Urinary bladder (tissue), 4 donors: ENCODE measurements around the gene ANKFN1. TPM values are rescaled to one million over a fixed set of nuclear protein-coding genes. Genes with fewer than 3 reads are reported as not detected.

Source experiments
- DNase-seq: peaks from one replicate; pipeline ENCODE4 v3.0.0-alpha.2; 2015; ENCODE audit errors: extremely low spot score
- H3K27ac ChIP-seq: one replicate; pipeline ENCODE4 v1.5.1; 2013; ENCODE audit warnings: low read depth, mild to moderate bottlenecking, moderate library complexity
- H3K36me3 ChIP-seq: one replicate; pipeline ENCODE4 v1.6.1; 2013; ENCODE audit warnings: mild to moderate bottlenecking, moderate library complexity; ENCODE audit not compliant: insufficient read depth
- H3K4me1 ChIP-seq: one replicate; pipeline ENCODE4 v1.6.1; 2013; ENCODE audit warnings: mild to moderate bottlenecking, moderate library complexity; ENCODE audit not compliant: insufficient read depth
- H3K4me3 ChIP-seq: one replicate; pipeline ENCODE4 v1.5.1; 2013; ENCODE audit warnings: low read depth, low read length
- WGBS: extraction: QIAGEN DNeasy Blood & Tissue Kit; methylation state at CpG from one replicate; pipeline ENCODE4 v1.1.7; 2013; 5-methylcytosine and 5-hydroxymethylcytosine counted together
- polyA plus RNA-seq: library from polyadenylated mRNA; stranded (reverse); fragments of 200-250 nt; gene quantifications from one replicate; pipeline ENCODE4 v1.2.3, GENCODE V29; 2013
- total RNA-seq: library from RNA; depleted of rRNA; stranded (reverse); fragments of >200 nt; gene quantifications from one replicate; pipeline ENCODE4 v1.2.3, GENCODE V29; 2014
- donor health status: healthy with polysubstance abuse.
- donor health status: healthy.

ANKFN1 gene
- total and polyA plus RNA-seq, 2 donors = 1.1 to 8.0 TPM

- no peak overlapping the region for H3K27ac ChIP-seq
- no peak for DNase-seq
- H3K36me3 ChIP-seq = no peaks in the 10 kb centered on the region
- H3K4me1 ChIP-seq = no peaks in the 10 kb centered on the region
- H3K4me3 ChIP-seq = no peak overlapping the region
- WGBS = 73% methylated on average over 4 of the region's 4 CpGs
These were observed 5.9 kb downstream of the ANKFN1 start for GRCh38 chr17:56158915-56159825.

GRCh38 chr17:56159826-56160380, 6.6 kb downstream of the ANKFN1 start:
- WGBS = 73% methylated on average over 1 of the region's 1 CpG
- H3K27ac ChIP-seq = no peak overlapping the region

DNA sequence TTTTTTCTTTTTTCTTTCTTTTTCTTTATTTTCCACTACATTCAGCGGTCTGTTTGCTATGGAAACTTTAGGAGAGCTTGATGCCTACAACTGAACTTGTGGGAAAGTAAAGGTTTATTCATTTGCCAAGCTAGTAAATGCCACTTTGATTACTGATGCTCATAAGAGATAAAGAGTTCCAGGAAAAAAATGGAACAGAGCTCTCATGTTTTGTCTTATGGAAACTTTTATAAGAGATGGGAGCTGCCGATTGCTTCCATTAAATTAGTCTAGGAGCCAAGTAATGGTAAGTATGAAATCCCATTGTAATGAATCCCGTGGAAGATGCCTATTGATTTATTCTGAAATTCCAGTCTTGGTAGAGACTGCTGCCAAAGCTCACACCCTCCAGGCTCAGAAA, 7.1 kb downstream of the ANKFN1 start:
- Histone ChIP-seq H3K36me3 (no peaks in the 10 kb centered on the region), H3K4me1 (no peaks in the 10 kb centered on the region), H3K4me3 (no peak overlapping the region), H3K27ac (no peak overlapping the region)
- WGBS = 38% methylated on average over 3 of the region's 3 CpGs
- DNase-seq = no peak

More at GRCh38 chr17:56159826-56160380, 6.6 kb downstream of the ANKFN1 start:
- no peak for DNase-seq
- Histone ChIP-seq H3K36me3 (no peaks in the 10 kb centered on the region), H3K4me1 (no peaks in the 10 kb centered on the region), H3K4me3 (no peak overlapping the region)

- Histone ChIP-seq H3K36me3 (no peaks in the 10 kb centered on the region), H3K4me3 (no peak overlapping the region), H3K4me1 (no peaks in the 10 kb centered on the region), H3K27ac (no peak overlapping the region)
- WGBS = 90% methylated on average over 8 of the region's 8 CpGs
- DNase-seq = no peak
These were observed 11.9 kb downstream of the ANKFN1 start for GRCh38 chr17:56165072-56165641.

DNA sequence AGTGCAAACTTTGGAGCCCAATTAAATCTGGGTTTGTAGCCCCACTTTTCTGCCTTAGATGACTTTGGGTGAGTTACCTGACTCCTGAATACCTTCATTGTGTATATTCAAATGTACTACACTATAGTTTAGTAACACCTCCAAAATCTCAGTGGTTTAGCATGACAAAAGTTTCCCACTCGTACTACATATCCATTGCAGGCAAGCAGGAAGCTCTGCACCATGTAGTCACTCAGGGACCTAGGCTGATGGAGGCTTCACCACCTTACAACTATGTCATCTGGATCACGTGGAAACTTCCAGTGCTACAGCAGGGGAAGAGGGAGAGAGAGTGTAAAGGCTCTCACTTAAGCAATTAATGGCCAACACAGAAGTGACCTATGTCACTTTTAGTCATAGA, 14.2 kb downstream of the ANKFN1 start:
- no peaks in the 10 kb centered on the region for H3K36me3 ChIP-seq
- 81% methylated on average over 2 of the region's 2 CpGs for WGBS
- no peak for DNase-seq
- H3K4me3 ChIP-seq = no peak overlapping the region
- H3K27ac ChIP-seq = no peak overlapping the region
- no peaks in the 10 kb centered on the region for H3K4me1 ChIP-seq

- no peak overlapping the region for H3K4me3 ChIP-seq
- 93% methylated on average over 3 of the region's 3 CpGs for WGBS
- no peaks in the 10 kb centered on the region for H3K36me3 ChIP-seq
- no peak for DNase-seq
- no peaks in the 10 kb centered on the region for H3K4me1 ChIP-seq
- H3K27ac ChIP-seq = no peak overlapping the region
These were observed 16.3 kb downstream of the ANKFN1 start for GRCh38 chr17:56169621-56170020.

DNA sequence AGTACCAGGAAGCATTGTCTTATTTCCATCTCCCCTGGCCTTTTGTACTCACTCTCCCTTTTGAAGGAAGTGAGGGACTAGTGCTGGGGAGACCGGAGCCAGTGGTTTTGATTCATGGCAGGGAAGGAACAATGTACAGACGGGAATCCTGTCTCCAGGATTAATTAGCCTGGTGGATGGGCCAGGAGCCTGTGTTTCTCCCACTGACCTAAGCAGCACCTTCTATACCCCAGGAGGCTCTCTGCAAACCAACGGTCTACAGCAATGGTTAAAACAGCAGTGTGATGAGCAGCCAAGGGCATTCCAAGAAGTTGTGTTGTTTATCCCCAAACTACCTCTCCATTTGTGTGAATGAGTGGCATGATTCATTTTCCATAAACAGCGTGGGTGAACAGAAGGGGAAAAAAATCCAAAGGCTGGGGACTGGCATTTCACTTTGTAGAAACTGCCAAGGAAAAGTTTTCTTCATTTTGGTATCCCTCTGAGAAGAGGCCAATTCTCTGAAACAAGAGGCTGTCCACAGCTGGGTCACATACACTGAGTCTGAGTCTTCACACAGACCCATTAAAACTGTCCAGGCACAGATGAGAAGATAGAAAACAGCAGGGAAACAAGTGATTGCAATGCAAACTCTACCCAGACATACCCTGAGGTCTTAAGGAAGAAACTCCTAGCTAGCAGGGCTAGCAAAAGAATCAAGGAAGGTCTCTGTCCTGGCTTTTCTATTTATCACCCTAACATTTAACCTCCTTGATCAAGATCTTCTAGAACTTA, 18.1 kb downstream of the ANKFN1 start:
- WGBS = 59% methylated on average over 4 of the region's 4 CpGs
- no peak for DNase-seq
- H3K36me3 ChIP-seq = no peaks in the 10 kb centered on the region
- peak overlapping the region; percentile 1 for H3K27ac ChIP-seq
- H3K4me3 ChIP-seq = no peak overlapping the region
- no peaks in the 10 kb centered on the region for H3K4me1 ChIP-seq

DNA sequence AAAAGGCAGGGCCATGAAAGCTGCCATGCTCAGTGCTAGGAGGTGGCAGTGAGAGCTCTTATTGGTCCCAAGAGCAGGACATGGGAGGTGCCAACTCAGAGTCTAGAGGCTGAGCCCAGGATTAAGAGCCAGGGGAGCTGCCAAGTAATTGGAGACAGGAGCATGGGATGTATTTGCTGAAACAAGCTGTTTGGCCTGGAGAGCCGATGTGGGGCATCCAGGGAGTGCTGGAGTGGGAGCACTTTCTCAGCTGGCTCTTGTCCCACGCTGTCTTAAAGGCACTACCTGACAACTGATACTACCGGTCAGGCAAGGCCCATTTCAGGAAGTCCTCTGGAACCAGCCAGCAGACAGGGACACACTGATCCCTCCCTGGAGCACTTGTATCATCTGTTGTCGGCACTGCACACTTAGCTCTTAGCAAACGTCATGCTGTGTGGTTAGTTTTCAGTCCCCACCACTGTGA, 19.3 kb downstream of the ANKFN1 start:
- DNase-seq = no peak
- H3K4me3 ChIP-seq = no peak overlapping the region
- H3K36me3 ChIP-seq = no peaks in the 10 kb centered on the region
- no peak overlapping the region for H3K27ac ChIP-seq
- no peaks in the 10 kb centered on the region for H3K4me1 ChIP-seq
- WGBS = 26% methylated on average over 5 of the region's 5 CpGs

GRCh38 chr17:56173026-56173425, 19.8 kb downstream of the ANKFN1 start:
- Histone ChIP-seq H3K4me3 (no peak overlapping the region), H3K27ac (no peak overlapping the region), H3K36me3 (no peaks in the 10 kb centered on the region), H3K4me1 (no peaks in the 10 kb centered on the region)
- WGBS = 94% methylated on average over 1 of the region's 1 CpG
- DNase-seq = no peak

- DNase-seq = no peak
- H3K27ac ChIP-seq = no peak overlapping the region
- H3K4me1 ChIP-seq = no peaks in the 10 kb centered on the region
- no peak overlapping the region for H3K4me3 ChIP-seq
- no peaks in the 10 kb centered on the region for H3K36me3 ChIP-seq
- WGBS = 46% methylated on average over 3 of the region's 3 CpGs
These were observed 20.9 kb downstream of the ANKFN1 start for GRCh38 chr17:56173958-56174835.

- 62% methylated on average over 2 of the region's 2 CpGs for WGBS
- H3K4me3 ChIP-seq = no peak overlapping the region
- H3K27ac ChIP-seq = no peak overlapping the region
- no peaks in the 10 kb centered on the region for H3K36me3 ChIP-seq
- no peak for DNase-seq
- no peaks in the 10 kb centered on the region for H3K4me1 ChIP-seq
These were observed 22.2 kb downstream of the ANKFN1 start for GRCh38 chr17:56175299-56175955.

DNA sequence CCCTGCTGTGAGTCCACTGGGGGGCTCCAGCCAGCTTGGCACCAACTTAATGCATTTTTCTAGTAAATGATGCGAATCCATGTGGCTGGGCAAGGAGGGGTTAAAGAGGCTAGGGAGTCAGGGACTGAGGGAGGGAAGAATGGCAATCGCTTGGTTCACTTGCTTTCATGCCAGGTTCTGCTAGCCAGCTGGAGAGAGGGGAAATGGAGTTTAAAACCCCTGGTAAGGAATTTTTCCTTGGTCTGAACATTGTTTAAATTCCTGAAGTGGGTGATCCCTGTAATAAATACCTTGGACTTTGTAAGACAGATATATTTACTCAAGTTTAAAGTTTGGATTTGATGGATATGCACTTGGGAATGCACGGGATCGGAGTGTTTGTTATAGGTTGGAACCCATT, 22.8 kb downstream of the ANKFN1 start:
- WGBS = 32% methylated on average over 4 of the region's 4 CpGs
- Histone ChIP-seq H3K27ac (no peak overlapping the region), H3K4me3 (no peak overlapping the region), H3K36me3 (no peaks in the 10 kb centered on the region), H3K4me1 (no peaks in the 10 kb centered on the region)
- DNase-seq = no peak
